GM18858 (cell line): ENCODE measurements around the gene SF3B5.
"Not testable (repeated sequence)": the region's sequence is repeated elsewhere in the genome, so short reads cannot be mapped to it uniquely, and the experiment has no call there.

Experiments
- ATAC-seq: cut with Tn5 transposase; IDR thresholded peaks from one replicate; pipeline ENCODE4 v1.9.1; 2021; ENCODE audit not compliant: unreplicated experiment

The SF3B5 gene

GRCh38 chr6:144106206-144106605, 10.8 kb upstream of the SF3B5 start:
- ATAC-seq: no peak

- ATAC-seq: peak; percentile 80
These were observed 9.6 kb upstream of the SF3B5 start for GRCh38 chr6:144104898-144105487.

- ATAC-seq: peak; percentile 17
These were observed 9.1 kb upstream of the SF3B5 start for GRCh38 chr6:144104488-144104887.

GRCh38 chr6:144103026-144103563, 7.7 kb upstream of the SF3B5 start:
- no peak for ATAC-seq

GRCh38 chr6:144098993-144099392, 3.6 kb upstream of the SF3B5 start:
- ATAC-seq: no peak

GRCh38 chr6:144094731-144095133, 641 bp downstream of the SF3B5 start:
- no peak for ATAC-seq

- no peak for ATAC-seq
These were observed 1.7 kb downstream of the SF3B5 start for GRCh38 chr6:144093658-144094057.

GRCh38 chr6:144093236-144093635, 2.1 kb downstream of the SF3B5 start:
- no peak for ATAC-seq

GRCh38 chr6:144090384-144090783, 5.0 kb downstream of the SF3B5 start:
- ATAC-seq: no peak

- ATAC-seq: no peak
These were observed 7.5 kb downstream of the SF3B5 start for GRCh38 chr6:144087789-144088426.

GRCh38 chr6:144086959-144087358, 8.4 kb downstream of the SF3B5 start:
- no peak for ATAC-seq

- peak; percentile 54 for ATAC-seq
These were observed 12.2 kb downstream of the SF3B5 start for GRCh38 chr6:144083172-144083571.

GRCh38 chr6:144082412-144082811, 13.0 kb downstream of the SF3B5 start:
- ATAC-seq: not testable (repeated sequence)

- no peak for ATAC-seq
These were observed 17.5 kb downstream of the SF3B5 start for GRCh38 chr6:144077871-144078270.

GRCh38 chr6:144075875-144076274, 19.5 kb downstream of the SF3B5 start:
- ATAC-seq: no peak

GRCh38 chr6:144075187-144075586, 20.2 kb downstream of the SF3B5 start:
- ATAC-seq: peak; percentile 59

- ATAC-seq: no peak
These were observed 22.3 kb downstream of the SF3B5 start for GRCh38 chr6:144073024-144073423.

GRCh38 chr6:144069506-144069905, 25.9 kb downstream of the SF3B5 start:
- no peak for ATAC-seq

- ATAC-seq: no peak
These were observed 26.6 kb downstream of the SF3B5 start for GRCh38 chr6:144068794-144069193.

- peak; percentile 41 for ATAC-seq
These were observed 28.5 kb downstream of the SF3B5 start for GRCh38 chr6:144066741-144067484.

GRCh38 chr6:144066255-144066654, 29.1 kb downstream of the SF3B5 start:
- ATAC-seq: no peak

GRCh38 chr6:144065213-144065660, 30.1 kb downstream of the SF3B5 start:
- no peak for ATAC-seq
